ENCODE data around the gene SH3GL2.

GRCh38 chr9:17757816-17758215, 178.9 kb downstream of the SH3GL2 start:
- TF ChIP-seq CTCF (IDR thresholded peaks at IDR 0.05; ENCODE audit: low read depth, low read length, poor library complexity, severe bottlenecking) (no peak), EZH2phosphoT487 (IDR thresholded peaks at IDR 0.05; ENCODE audit: borderline replicate concordance, low read length) (no peak)
